ENCODE data around the gene MAN2A1.

MAN2A1 gene

DNA sequence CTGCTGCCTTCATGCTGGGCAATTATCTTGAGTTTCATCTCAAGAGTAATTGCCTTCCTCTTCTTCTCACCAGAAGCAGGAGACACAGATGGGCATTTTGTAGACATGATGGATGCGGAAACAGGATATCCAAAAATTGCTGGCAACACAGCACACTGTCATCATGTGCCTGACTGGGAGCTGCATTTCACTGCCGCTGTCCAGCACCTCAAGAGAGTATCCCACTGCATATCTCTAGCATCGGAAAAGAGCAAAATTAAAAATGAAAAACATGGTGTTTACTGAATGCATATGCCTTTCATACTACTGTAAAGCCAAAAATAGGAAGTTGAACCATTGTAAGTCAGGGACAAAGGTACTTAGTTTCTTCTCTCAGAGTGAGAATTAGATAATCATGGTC is 210.7 kb downstream of the MAN2A1 start:
- no peak for DNase-seq (ENCODE audit: low read depth in 1 of 2, low spot score in 1 of 2)

GRCh38 chr5:109900911-109901627 is 211.3 kb downstream of the MAN2A1 start:
- DNase-seq (ENCODE audit: low read depth in 1 of 2, low spot score in 1 of 2): no peak

DNA sequence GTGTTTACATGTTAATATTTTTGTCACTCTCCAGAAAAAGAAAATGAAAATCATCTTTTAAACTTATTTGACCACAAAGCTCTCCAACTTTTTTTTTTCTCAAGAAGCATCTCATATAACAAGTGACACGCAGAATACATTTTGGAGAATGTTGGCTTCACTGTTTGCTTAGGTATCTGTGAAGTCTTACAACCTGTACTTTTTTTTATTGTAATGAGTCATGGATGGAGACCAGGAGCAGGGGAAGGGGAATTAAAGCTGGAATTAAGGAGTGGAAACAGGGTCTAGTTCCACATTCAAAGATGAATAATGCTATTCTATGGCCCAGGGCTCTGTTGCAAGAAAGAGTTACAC is 211.9 kb downstream of the MAN2A1 start:
- DNase-seq (ENCODE audit: low read depth in 1 of 2, low spot score in 1 of 2): no peak

- no peak for DNase-seq (ENCODE audit: low read depth in 1 of 2, low spot score in 1 of 2)
Measured at GRCh38 chr5:109903061-109903460, 213.3 kb downstream of the MAN2A1 start.

DNA sequence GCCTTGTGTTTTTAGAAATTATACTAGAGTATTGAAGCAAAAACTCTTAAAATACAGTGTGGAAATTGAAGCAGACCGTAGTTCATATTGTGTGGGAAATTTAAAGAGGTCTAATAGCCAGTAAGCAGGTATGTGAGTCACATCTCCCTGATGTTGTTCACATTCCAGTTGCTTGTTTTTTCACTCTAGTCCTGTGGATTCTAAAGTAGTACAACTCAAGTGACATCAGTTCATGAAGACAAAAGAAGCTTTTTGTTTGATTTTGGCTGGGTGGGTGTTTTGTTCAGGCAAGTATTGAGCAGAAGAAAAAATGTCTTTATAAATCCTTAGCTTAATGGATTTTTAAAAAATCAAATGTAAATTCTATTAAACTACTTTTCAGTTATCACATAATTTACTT is 216.2 kb downstream of the MAN2A1 start:
- no peak for DNase-seq (ENCODE audit: low read depth in 1 of 2, low spot score in 1 of 2)

DNA sequence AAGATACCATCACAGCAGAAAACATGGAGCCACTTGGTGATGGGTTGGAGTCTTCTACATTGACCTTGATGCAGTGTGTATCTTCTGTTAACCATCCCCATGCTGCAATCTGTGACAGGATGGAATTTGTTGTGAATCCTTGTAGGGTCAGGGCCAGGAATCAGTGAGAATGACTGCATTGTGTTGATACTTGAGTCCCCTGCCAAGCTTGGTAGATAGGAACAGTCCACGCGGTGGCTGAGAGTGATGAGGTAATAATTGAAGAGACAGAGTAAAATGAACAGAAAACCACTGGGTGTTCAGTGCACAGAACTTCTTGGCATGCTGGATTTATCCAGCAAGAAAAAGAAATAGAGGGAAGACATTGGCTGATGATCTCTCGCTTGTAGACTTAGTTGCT is 217.5 kb downstream of the MAN2A1 start:
- DNase-seq (ENCODE audit: low read depth in 1 of 2, low spot score in 1 of 2): no peak

GRCh38 chr5:109907731-109908130 is 218.0 kb downstream of the MAN2A1 start:
- DNase-seq (ENCODE audit: low read depth in 1 of 2, low spot score in 1 of 2): no peak

DNA sequence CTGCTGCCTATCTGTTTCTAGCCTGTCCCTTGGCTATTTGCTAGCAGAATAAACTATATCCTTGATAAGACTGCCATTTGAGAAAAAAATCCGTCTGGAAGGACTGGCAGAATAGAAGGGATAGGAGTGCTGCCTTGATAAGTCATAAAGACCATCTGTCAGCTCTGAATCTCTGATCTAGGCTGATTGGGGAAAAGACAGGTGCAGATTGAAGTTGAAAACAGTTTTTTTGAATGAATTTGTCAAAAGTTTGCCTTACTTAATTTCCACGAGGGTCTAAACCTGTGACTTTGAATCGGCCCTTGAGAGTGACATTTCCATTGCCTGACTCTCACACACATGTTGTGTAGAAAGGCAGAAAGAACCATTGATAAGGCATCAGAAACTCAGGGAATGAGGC is 218.6 kb downstream of the MAN2A1 start:
- DNase-seq (ENCODE audit: low read depth in 1 of 2, low spot score in 1 of 2): no peak

DNA sequence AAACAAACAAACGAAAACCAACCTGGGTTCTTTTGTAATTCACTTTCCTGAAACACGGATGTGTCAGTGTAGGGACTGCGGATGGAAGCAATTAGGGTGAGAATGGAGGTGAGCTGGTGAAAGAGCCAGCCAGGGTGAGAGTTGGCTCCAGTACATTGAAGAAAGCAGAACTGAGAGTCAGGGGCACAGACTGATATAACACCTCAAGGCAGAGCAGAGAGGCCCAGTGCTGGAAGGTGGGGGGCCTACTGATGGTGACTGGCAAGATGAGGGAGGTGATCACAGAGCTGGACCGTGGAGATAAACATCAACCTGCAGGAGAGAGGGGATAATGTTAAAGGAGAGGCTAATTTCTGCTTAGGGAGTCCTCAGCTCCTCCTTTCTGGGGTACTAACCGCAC is 221.1 kb downstream of the MAN2A1 start:
- DNase-seq (ENCODE audit: low read depth in 1 of 2, low spot score in 1 of 2): no peak

DNA sequence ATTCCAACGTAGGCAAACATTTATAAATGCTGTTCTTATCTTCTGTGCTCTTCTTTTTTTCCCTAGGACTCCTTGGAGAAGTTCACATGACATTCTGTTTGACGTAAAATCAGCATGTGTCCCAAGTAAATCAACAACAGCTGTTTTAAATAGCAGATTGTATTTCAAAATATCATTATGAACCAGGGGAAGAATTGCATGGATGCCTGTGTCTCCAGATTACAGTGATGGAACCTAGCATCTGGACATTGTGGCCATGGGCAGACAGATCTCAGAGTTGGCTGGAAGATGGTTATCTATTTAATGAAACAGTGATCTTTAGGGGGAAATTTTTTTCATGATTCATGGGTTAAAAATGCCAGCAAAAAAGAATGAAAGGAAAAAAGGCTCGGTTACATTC is 222.0 kb downstream of the MAN2A1 start:
- no peak for DNase-seq (ENCODE audit: low read depth in 1 of 2, low spot score in 1 of 2)

- no peak for DNase-seq (ENCODE audit: low read depth in 1 of 2, low spot score in 1 of 2)
Measured at GRCh38 chr5:109914906-109915305, 225.2 kb downstream of the MAN2A1 start.

DNA sequence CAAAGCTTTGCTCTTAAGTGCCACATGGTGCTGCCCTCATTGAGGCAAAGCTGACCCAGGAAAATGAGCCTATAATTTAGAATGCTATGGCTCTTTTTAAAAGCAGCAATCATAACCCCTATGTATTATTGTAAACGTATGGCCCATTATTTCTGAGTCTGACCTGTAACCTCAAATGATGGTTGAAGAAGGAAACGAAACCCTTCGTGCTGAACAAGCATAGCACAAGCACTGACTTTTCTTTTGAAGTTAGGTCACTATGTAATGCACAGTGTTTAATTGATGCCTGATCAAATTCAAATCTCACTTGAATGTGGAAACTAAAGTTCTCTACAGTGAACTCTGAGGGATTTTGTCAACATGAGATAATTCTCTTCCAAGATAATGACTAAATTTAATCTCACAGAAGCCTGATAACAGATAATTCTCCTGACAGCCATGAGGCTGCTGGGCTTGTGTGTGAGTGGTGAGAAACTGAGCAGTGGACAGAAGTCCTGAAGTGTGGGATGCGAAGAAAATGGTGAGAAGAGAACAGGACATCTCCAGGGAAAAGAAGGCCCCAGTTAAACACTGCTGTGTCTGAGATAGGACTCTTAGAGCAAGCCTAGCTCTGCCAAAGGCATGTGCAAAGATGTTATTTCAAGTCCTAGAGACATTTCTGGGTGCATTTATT is 226.9 kb downstream of the MAN2A1 start:
- no peak for DNase-seq (ENCODE audit: low read depth in 1 of 2, low spot score in 1 of 2)

All from stimulated activated CD4-positive, alpha-beta T cell treated with anti-CD3 and anti-CD28 coated beads, Interleukin-15, amount 100 ng/mL, for 1 hour (primary cell).